GM19397 (cell line): Measurements from ENCODE around the gene C2orf81.
A peak's percentile ranks its signal among the peaks of the same experiment; 100 is the strongest.
"Not testable (repeated sequence)": the region's sequence is repeated elsewhere in the genome, so short reads cannot be mapped to it uniquely, and the experiment has no call there.

Experiments
- ATAC-seq: cut with Tn5 transposase; IDR thresholded peaks from one replicate; pipeline ENCODE4 v1.9.1; 2021; ENCODE audit warnings: mild to moderate bottlenecking, moderate library complexity; ENCODE audit not compliant: unreplicated experiment

The C2orf81 gene

GRCh38 chr2:74421221-74421870, at the start of gene C2orf81, which contains the start of gene WDR54:
TSS of gene C2orf81 (minus strand) at chr2:74421619. CDS start at chr2:74421560, 59 bp downstream.
TSS of gene WDR54 (plus strand) at chr2:74421730. CDS start at chr2:74422154, 424 bp downstream.
- ATAC-seq, result peak; percentile 95

GRCh38 chr2:74470742-74471141, 49.3 kb upstream of the C2orf81 start:
- ATAC-seq, result not testable (repeated sequence)

- no peak for ATAC-seq
Measured at GRCh38 chr2:74464406-74464805, 43.0 kb upstream of the C2orf81 start.

DNA sequence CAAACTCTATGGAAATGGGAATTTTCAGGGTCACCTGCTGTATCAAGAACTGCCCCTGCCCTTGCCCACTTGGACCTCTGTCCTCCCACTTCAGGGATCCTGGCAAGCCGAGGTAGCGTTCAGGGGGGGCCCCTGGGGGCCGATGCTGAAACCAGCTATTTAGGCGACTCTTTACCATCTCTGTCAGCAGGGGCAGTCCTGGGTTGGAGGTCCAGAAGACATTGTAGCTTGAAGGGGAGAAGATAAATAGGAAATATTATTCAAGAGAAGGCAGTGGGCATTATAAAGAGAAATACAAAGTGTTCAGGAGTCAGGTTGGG, 41.3 kb upstream of the C2orf81 start:
- no peak for ATAC-seq

- no peak for ATAC-seq
Measured at GRCh38 chr2:74462054-74462785, 40.8 kb upstream of the C2orf81 start.

GRCh38 chr2:74461187-74462053, 40.0 kb upstream of the C2orf81 start:
- no peak for ATAC-seq

GRCh38 chr2:74460187-74460586, 38.8 kb upstream of the C2orf81 start:
- ATAC-seq, result not testable (repeated sequence)

GRCh38 chr2:74459503-74460118, 38.2 kb upstream of the C2orf81 start:
- ATAC-seq, result not testable (repeated sequence)

- no peak for ATAC-seq
Measured at GRCh38 chr2:74458938-74459363, 37.5 kb upstream of the C2orf81 start.

- ATAC-seq, result peak; percentile 78
Measured at GRCh38 chr2:74458132-74458937, 36.9 kb upstream of the C2orf81 start, which contains the start of gene WBP1. TSS of gene WBP1 (plus strand) at chr2:74458438. CDS start at chr2:74458603, 165 bp downstream.

DNA sequence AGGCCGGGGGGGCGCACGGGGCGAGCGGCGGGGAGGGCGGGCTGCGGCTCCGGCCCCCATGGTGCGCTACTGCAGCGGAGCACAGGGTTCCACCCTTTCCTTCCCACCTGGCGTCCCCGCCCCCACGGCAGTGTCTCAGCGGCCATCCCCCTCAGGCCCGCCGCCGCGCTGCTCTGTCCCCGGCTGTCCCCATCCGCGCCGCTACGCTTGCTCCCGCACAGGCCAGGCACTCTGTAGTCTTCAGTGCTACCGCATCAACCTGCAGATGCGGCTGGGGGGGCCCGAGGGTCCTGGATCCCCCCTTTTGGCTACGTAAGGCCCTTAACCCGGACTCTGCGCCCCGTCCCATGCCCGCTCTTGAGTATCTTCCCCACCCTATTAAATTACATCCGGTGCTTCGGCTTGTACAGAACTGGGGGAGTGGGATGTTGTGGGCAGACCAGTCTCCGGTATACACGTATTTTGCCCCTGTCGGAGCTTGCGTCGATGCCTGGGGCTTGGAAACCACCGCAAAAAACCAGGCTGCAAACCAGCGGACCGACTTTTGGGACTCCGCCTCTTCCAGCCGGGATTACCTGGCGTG, 36.2 kb upstream of the C2orf81 start:
- ATAC-seq, result peak; percentile 37

DNA sequence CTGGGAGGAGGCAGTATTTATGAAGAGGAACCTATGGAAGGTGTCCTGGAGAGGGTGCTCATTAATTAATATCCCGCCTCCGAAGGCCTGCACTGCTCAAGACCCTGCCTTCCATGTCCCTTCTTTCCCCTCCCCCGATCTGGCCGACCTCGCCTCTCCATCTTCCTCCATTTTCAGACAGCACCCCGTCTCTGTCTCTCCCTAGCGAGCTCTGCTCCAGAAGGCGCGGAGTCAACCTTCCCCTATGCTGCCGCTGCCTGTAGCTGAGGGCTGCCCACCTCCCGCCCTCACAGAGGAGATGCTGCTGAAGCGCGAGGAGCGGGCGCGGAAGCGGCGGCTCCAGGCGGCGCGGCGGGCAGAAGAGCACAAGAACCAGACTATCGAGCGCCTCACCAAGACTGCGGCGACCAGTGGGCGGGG, 35.7 kb upstream of the C2orf81 start:
- ATAC-seq, result no peak

- peak; percentile 44 for ATAC-seq
Measured at GRCh38 chr2:74454654-74455511, 33.5 kb upstream of the C2orf81 start, which contains the start of gene INO80B. TSS of gene INO80B (plus strand) at chr2:74455087. CDS start at chr2:74455117, 30 bp downstream.

- ATAC-seq, result no peak
Measured at GRCh38 chr2:74450570-74451190, 29.3 kb upstream of the C2orf81 start.

- ATAC-seq, result no peak
Measured at GRCh38 chr2:74448771-74449170, 27.4 kb upstream of the C2orf81 start.

GRCh38 chr2:74447230-74447999, 26.0 kb upstream of the C2orf81 start:
- no peak for ATAC-seq
